K562 (cell line): ENCODE data around the gene ZNF177. TPM values are rescaled to one million over a fixed set of nuclear protein-coding genes. Genes with fewer than 3 reads are reported as not detected.

Experiments
- ATAC-seq: fragments of 200-7000 bp; cut with Tn5 transposase; 3 replicates; pipeline ENCODE4 v1.9.1; 2020; ENCODE audit warnings: moderate library complexity
- BruUV-seq: library from RNA; stranded (reverse); fragments of 400-500 nt; replicated peaks from 2 replicates; lab custom pipeline; 2021; lab: Mats Ljungman, UMichigan
- CTCF ChIA-PET: fragments of 300-600 bp; formaldehyde crosslinking; extraction: SDS; loops from one replicate; lab custom pipeline; 2021; ENCODE audit warnings: low intra/inter-chr PET ratio; lab: Yijun Ruan, JAX
- POLR2A ChIA-PET: fragments of 300-600, 350-650 bp; sonication (Branson Sonifier 250); formaldehyde crosslinking; extraction: SDS; loops from one replicate; lab custom pipeline; 2021; ENCODE audit warnings: antibody characterized with exemption, inconsistent platforms; lab: Yijun Ruan, JAX
- DNase-seq, 4 experiments: peaks; one replicate each; pipeline versions ENCODE4 v3.0.0 to v3.0.0-alpha.2; 2011 to 2018; ENCODE audit warnings: low spot score in 3 of 4, mixed read lengths in 3 of 4; ENCODE audit errors: extremely low read depth in 1 of 4
- FAIRE-seq: peaks from 2 replicates; lab custom pipeline; 2011; peaks lifted over from hg19 to GRCh38; lab: Jason Lieb, UNC
- H2AFZ ChIP-seq: 2 replicates; pipeline ENCODE4 v1.6.0; 2011; ENCODE audit warnings: low read depth, low read length, control low read depth, inconsistent platforms
- H3K27ac ChIP-seq: fragments of 200-600 bp; 3 replicates; pipeline ENCODE4 v1.8.0; 2011; ENCODE audit warnings: low read depth, mild to moderate bottlenecking, control low read depth, inconsistent platforms, low read length, moderate library complexity, mixed read lengths; ENCODE audit errors: extremely low read depth
- H3K27me3 ChIP-seq, 2 experiments: fragments of 300-600 bp in 1 of 2; 2 replicates in 1 of 2; 3 replicates in 1 of 2; pipeline versions ENCODE4 v1.6.0 to v1.8.0; 2011; ENCODE audit warnings: inconsistent platforms in 2 of 2, low read length in 2 of 2, mild to moderate bottlenecking in 1 of 2, mixed read lengths in 1 of 2, moderate library complexity in 1 of 2; ENCODE audit not compliant: control insufficient read depth in 2 of 2, insufficient read depth in 2 of 2
- H3K36me3 ChIP-seq: fragments of 300-600 bp; 3 replicates; pipeline ENCODE4 v1.8.0; 2011; ENCODE audit warnings: mild to moderate bottlenecking, low read length, inconsistent platforms; ENCODE audit not compliant: control insufficient read depth, insufficient read depth
- H3K4me1 ChIP-seq, 2 experiments: fragments of 200-600 bp in 1 of 2; replicated peaks in 1 of 2; 2 replicates in 1 of 2; 3 replicates in 1 of 2; pipeline versions ENCODE4 v1.5.1 to v1.8.0; 2011; ENCODE audit warnings: inconsistent platforms in 2 of 2, low read length in 2 of 2, mild to moderate bottlenecking in 1 of 2, mixed read lengths in 1 of 2, moderate library complexity in 1 of 2; ENCODE audit not compliant: control insufficient read depth in 2 of 2, insufficient read depth in 2 of 2
- H3K4me2 ChIP-seq: 2 replicates; pipeline ENCODE4 v1.6.1; 2011; ENCODE audit warnings: low read length, control low read depth, inconsistent platforms, mixed read lengths; ENCODE audit not compliant: insufficient read depth
- H3K4me3 ChIP-seq: fragments of 200-600 bp; sonication (generic), shearing (Covaris generic); 2 replicates; pipeline ENCODE4 v1.5.1; 2016; ENCODE audit warnings: control low read depth, inconsistent platforms
- H3K79me2 ChIP-seq: fragments of 200-600 bp; 3 replicates; pipeline ENCODE4 v1.8.0; 2011; ENCODE audit warnings: low read length, inconsistent platforms; ENCODE audit not compliant: control insufficient read depth, insufficient read depth
- H3K9ac ChIP-seq, 2 experiments: 2 replicates each; pipeline versions ENCODE4 v1.6.0 to v1.6.1; 2011; ENCODE audit warnings: low read depth in 2 of 2, low read length in 2 of 2, control low read depth in 1 of 2, inconsistent platforms in 1 of 2, mild to moderate bottlenecking in 1 of 2, mixed read lengths in 1 of 2; ENCODE audit not compliant: insufficient read depth in 1 of 2
- H3K9me1 ChIP-seq: one replicate; pipeline ENCODE4 v1.6.0; 2011; ENCODE audit warnings: inconsistent platforms, mild to moderate bottlenecking, low read length, moderate library complexity; ENCODE audit not compliant: control insufficient read depth, insufficient read depth
- H3K9me3 ChIP-seq: replicated peaks from 2 replicates; pipeline ENCODE4 v1.5.1; 2011; ENCODE audit warnings: low read depth, low read length, inconsistent platforms; ENCODE audit not compliant: control insufficient read depth, insufficient read depth
- H4K20me1 ChIP-seq: replicated peaks from 2 replicates; pipeline ENCODE4 v1.6.1; 2011; ENCODE audit warnings: low read length, inconsistent platforms, mixed read lengths; ENCODE audit not compliant: control insufficient read depth, insufficient read depth
- C11orf30 ChIP-seq: fragments of 450-650 bp; IDR thresholded peaks from 2 replicates; pipeline ENCODE4 v1.6.1; 2016; ENCODE audit warnings: low read depth, mild to moderate bottlenecking
- MAFF ChIP-seq: IDR thresholded peaks from 2 replicates; pipeline ENCODE4 v1.6.1; 2012; ENCODE audit warnings: low read length, improper control_type of control experiment
- MAFG ChIP-seq: fragments of 450-650 bp; conservative IDR thresholded peaks from 2 replicates; pipeline ENCODE4 v1.6.1; 2016; ENCODE audit warnings: missing genetic modification characterization, missing compliant biosample characterization
- ZNF316 ChIP-seq: fragments of 450-650 bp; IDR thresholded peaks from 2 replicates; pipeline ENCODE4 v1.6.1; 2016
- ZNF639 ChIP-seq, 2 experiments: fragments of 200-800 bp in 1 of 2; sonication (Bioruptor generic) in 1 of 2; sonication (generic) in 1 of 2; formaldehyde crosslinking in 1 of 2; IDR thresholded peaks in 1 of 2; conservative IDR thresholded peaks in 1 of 2; 2 replicates each; pipeline versions ENCODE4 v1.5.0 to v1.6.1; 2016 to 2020; ENCODE audit warnings: missing compliant biosample characterization in 1 of 2, missing genetic modification characterization in 1 of 2, missing genetic modification reagents in 1 of 2
- WGBS: fragments of 100-300 bp; shearing (Covaris generic); methylation state at CpG from one replicate; pipeline ENCODE4 v1.1.6; 2016; ENCODE audit warnings: low coverage, mixed read lengths; ENCODE audit not compliant: insufficient coverage; ENCODE audit errors: missing lambda C conversion rate; 5-methylcytosine and 5-hydroxymethylcytosine counted together
- in situ Hi-C: fragments of 300-500 bp; cut with MboI; formaldehyde crosslinking; loops from 4 replicates; pipeline ENCODE4 v1.15.0; 2018; ENCODE audit warnings: inconsistent platforms, mixed read lengths
- intact Hi-C: fragments of 100-400 bp; cut with micrococcal nuclease; formaldehyde crosslinking; loops from 2 replicates; pipeline ENCODE4 v1.14.2; 2022
- polyA plus RNA-seq, 8 experiments: library from polyadenylated mRNA; depleted of rRNA in 4 of 8; stranded (reverse) in 5 of 8; unstranded in 3 of 8; fragments of >200 nt; fragmentation: Nextera tagmentation in 2 of 8; fragmentation: Illumina TruSeq in 1 of 8; extraction: Ambion mirVana in 2 of 8; extraction: Trizol in 1 of 8; gene quantifications; 2 replicates each; pipeline versions ENCODE4 v1.2.1 to v1.2.3, GENCODE V29; 2011 to 2014; ENCODE audit warnings: inconsistent platforms in 1 of 8, missing spikeins in 1 of 8
- total RNA-seq, 7 experiments: library from RNA; depleted of rRNA in 6 of 7; stranded (reverse); fragments of >200 nt in 6 of 7; fragmentation: Illumina TruSeq in 2 of 7; extraction: Trizol in 2 of 7; gene quantifications; 2 replicates each; pipeline versions ENCODE4 v1.2.1 to v1.2.3, GENCODE V29; 2011 to 2021; ENCODE audit warnings: low replicate concordance in 1 of 7
- TF ChIP-seq, protein P1 (sequence below): fragments of 250-450 bp; sonication (Bioruptor Pico); IDR thresholded peaks from 2 replicates; pipeline ENCODE4 v1.5.0; 2020; ENCODE audit warnings: mild to moderate bottlenecking, borderline replicate concordance
- TF ChIP-seq, protein P2 (sequence below): sonication (generic); formaldehyde crosslinking; IDR thresholded peaks from 2 replicates; pipeline ENCODE4 v1.8.0; 2022; ENCODE audit warnings: mild to moderate bottlenecking, missing genetic modification reagents

Gene ZNF177
- total and polyA plus RNA-seq, 9 of the 15 experiments (the other 6 are each of a cell fraction or from before 2014, with no cell fraction given), result 0.25 to 1.8 (median 1.1) TPM

- 50% methylated on average over 3 of the region's 3 CpGs for WGBS
- Histone ChIP-seq H3K9ac (no peak overlapping the region), H3K9me3 (peaks cover 2% of the 10 kb centered on the region; the same call in 1 of the 2 replicates)
Observed at GRCh38 chr19:9348253-9348652, 14.6 kb upstream of the ZNF177 start.

More at GRCh38 chr19:9348253-9348652, 14.6 kb upstream of the ZNF177 start:
- intact Hi-C loops, result no loop called here
- Histone ChIP-seq H3K27ac (no peak overlapping the region), H4K20me1 (no peaks in the 10 kb centered on the region), H3K9me1 (no peaks in the 10 kb centered on the region), H3K27me3 (no peaks in the 10 kb centered on the region), H2AFZ (no peak overlapping the region), H3K36me3 (no peaks in the 10 kb centered on the region), H3K4me3 (no peak overlapping the region), H3K4me1 (no peaks in the 10 kb centered on the region), H3K4me2 (no peak overlapping the region), H3K79me2 (no peaks in the 10 kb centered on the region)
- TF ChIP-seq, protein P1, sequence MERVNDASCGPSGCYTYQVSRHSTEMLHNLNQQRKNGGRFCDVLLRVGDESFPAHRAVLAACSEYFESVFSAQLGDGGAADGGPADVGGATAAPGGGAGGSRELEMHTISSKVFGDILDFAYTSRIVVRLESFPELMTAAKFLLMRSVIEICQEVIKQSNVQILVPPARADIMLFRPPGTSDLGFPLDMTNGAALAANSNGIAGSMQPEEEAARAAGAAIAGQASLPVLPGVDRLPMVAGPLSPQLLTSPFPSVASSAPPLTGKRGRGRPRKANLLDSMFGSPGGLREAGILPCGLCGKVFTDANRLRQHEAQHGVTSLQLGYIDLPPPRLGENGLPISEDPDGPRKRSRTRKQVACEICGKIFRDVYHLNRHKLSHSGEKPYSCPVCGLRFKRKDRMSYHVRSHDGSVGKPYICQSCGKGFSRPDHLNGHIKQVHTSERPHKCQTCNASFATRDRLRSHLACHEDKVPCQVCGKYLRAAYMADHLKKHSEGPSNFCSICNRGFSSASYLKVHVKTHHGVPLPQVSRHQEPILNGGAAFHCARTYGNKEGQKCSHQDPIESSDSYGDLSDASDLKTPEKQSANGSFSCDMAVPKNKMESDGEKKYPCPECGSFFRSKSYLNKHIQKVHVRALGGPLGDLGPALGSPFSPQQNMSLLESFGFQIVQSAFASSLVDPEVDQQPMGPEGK (CRISPR knock-in tag), result no peak
- TF ChIP-seq, protein P2, sequence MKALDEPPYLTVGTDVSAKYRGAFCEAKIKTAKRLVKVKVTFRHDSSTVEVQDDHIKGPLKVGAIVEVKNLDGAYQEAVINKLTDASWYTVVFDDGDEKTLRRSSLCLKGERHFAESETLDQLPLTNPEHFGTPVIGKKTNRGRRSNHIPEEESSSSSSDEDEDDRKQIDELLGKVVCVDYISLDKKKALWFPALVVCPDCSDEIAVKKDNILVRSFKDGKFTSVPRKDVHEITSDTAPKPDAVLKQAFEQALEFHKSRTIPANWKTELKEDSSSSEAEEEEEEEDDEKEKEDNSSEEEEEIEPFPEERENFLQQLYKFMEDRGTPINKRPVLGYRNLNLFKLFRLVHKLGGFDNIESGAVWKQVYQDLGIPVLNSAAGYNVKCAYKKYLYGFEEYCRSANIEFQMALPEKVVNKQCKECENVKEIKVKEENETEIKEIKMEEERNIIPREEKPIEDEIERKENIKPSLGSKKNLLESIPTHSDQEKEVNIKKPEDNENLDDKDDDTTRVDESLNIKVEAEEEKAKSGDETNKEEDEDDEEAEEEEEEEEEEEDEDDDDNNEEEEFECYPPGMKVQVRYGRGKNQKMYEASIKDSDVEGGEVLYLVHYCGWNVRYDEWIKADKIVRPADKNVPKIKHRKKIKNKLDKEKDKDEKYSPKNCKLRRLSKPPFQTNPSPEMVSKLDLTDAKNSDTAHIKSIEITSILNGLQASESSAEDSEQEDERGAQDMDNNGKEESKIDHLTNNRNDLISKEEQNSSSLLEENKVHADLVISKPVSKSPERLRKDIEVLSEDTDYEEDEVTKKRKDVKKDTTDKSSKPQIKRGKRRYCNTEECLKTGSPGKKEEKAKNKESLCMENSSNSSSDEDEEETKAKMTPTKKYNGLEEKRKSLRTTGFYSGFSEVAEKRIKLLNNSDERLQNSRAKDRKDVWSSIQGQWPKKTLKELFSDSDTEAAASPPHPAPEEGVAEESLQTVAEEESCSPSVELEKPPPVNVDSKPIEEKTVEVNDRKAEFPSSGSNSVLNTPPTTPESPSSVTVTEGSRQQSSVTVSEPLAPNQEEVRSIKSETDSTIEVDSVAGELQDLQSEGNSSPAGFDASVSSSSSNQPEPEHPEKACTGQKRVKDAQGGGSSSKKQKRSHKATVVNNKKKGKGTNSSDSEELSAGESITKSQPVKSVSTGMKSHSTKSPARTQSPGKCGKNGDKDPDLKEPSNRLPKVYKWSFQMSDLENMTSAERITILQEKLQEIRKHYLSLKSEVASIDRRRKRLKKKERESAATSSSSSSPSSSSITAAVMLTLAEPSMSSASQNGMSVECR (CRISPR knock-in tag), result no peak
- TF ChIP-seq MAFG (tag), result peak; percentile 41
- no peak for TF ChIP-seq ZNF639 (CRISPR knock-in tag; conservative IDR thresholded peaks at IDR 0.05 in 1 of 2, IDR thresholded peaks at IDR 0.05 in 1 of 2)
- TF ChIP-seq ZNF316, result peak; percentile 64
- peak; percentile 42; the same call in 1 of the 2 replicates for TF ChIP-seq C11orf30
- peak; percentile 16; the same call in 1 of the 2 replicates for TF ChIP-seq MAFF
- POLR2A ChIA-PET, result no interaction called here
- DNase-seq, result no peak
- BruUV-seq, result no TSS peak
- no peak for ATAC-seq
- in situ Hi-C loops, result no loop called here
- CTCF ChIA-PET, result no interaction called here
- FAIRE-seq, result no peak
